ENCODE measurements around the gene FAM131A.

FAM131A gene

DNA sequence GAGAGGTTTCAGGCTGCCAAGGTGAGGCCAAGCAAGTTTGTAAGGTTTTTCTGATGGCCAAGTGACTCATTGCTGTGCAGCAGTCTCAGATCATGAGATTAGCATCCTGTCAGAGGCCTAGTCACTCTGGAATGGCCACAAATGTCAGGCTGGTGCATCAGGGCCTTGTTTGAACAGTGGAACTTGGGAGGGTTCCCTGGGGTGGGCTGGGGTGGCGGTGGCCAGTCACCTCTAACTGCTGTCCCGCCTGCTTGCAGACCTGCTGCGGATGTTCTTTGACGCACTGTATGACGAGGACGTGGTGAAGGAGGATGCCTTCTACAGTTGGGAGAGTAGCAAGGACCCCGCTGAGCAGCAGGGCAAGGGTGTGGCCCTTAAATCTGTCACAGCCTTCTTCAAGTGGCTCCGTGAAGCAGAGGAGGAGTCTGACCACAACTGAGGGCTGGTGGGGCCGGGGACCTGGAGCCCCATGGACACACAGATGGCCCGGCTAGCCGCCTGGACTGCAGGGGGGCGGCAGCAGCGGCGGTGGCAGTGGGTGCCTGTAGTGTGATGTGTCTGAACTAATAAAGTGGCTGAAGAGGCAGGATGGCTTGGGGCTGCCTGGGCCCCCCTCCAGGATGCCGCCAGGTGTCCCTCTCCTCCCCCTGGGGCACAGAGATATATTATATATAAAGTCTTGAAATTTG is 2.8 kb upstream of the FAM131A start (continued):
- TF ChIP-seq, protein P1, sequence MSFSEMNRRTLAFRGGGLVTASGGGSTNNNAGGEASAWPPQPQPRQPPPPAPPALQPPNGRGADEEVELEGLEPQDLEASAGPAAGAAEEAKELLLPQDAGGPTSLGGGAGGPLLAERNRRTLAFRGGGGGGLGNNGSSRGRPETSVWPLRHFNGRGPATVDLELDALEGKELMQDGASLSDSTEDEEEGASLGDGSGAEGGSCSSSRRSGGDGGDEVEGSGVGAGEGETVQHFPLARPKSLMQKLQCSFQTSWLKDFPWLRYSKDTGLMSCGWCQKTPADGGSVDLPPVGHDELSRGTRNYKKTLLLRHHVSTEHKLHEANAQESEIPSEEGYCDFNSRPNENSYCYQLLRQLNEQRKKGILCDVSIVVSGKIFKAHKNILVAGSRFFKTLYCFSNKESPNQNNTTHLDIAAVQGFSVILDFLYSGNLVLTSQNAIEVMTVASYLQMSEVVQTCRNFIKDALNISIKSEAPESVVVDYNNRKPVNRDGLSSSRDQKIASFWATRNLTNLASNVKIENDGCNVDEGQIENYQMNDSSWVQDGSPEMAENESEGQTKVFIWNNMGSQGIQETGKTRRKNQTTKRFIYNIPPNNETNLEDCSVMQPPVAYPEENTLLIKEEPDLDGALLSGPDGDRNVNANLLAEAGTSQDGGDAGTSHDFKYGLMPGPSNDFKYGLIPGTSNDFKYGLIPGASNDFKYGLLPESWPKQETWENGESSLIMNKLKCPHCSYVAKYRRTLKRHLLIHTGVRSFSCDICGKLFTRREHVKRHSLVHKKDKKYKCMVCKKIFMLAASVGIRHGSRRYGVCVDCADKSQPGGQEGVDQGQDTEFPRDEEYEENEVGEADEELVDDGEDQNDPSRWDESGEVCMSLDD (tag by site-specific recombination; IDR thresholded peaks at IDR 0.05): no peak
- TF ChIP-seq ZNF529 (tag by site-specific recombination; IDR thresholded peaks at IDR 0.05; ENCODE audit: insufficient replicate concordance) (no peak), ZNF791 (tag by site-specific recombination; IDR thresholded peaks at IDR 0.05) (no peak), ZNF10 (tag by site-specific recombination; IDR thresholded peaks at IDR 0.05) (0 out of 2 replicates have a peak, but pooled peaks have one; percentile 43), GLIS1 (tag by site-specific recombination; IDR thresholded peaks at IDR 0.05) (peak; percentile 71), REPIN1 (tag by site-specific recombination; IDR thresholded peaks at IDR 0.05; ENCODE audit: low read depth) (no peak), ZNF623 (tag by site-specific recombination; IDR thresholded peaks at IDR 0.05) (no peak), HOXD13 (CRISPR knock-in tag; IDR thresholded peaks at IDR 0.05; ENCODE audit: borderline replicate concordance) (no peak), ZNF266 (tag by site-specific recombination; IDR thresholded peaks at IDR 0.05; ENCODE audit: low read depth) (no peak), SP2 (tag by site-specific recombination; IDR thresholded peaks at IDR 0.05) (peak; percentile 49), ZNF530 (tag by site-specific recombination; IDR thresholded peaks at IDR 0.05; ENCODE audit: low read depth) (no peak), ZFP41 (tag by site-specific recombination; IDR thresholded peaks at IDR 0.05; ENCODE audit: borderline replicate concordance) (no peak), ZNF211 (tag by site-specific recombination; IDR thresholded peaks at IDR 0.05; ENCODE audit: low read depth) (no peak), WT1 (tag by site-specific recombination; IDR thresholded peaks at IDR 0.05) (peak; percentile 66), OVOL3 (tag by site-specific recombination; IDR thresholded peaks at IDR 0.05) (no peak), GLIS2 (tag by site-specific recombination; IDR thresholded peaks at IDR 0.05) (peak; percentile 76), ZNF416 (tag by site-specific recombination; IDR thresholded peaks at IDR 0.05) (no peak), OSR2 (tag by site-specific recombination; IDR thresholded peaks at IDR 0.05) (peak; percentile 48), ZNF654 (tag by site-specific recombination; IDR thresholded peaks at IDR 0.05; ENCODE audit: low read depth) (no peak), ZNF202 (tag by site-specific recombination; IDR thresholded peaks at IDR 0.05; ENCODE audit: borderline replicate concordance) (no peak), ZNF664 (tag by site-specific recombination; IDR thresholded peaks at IDR 0.05) (no peak), ZNF302 (tag by site-specific recombination; IDR thresholded peaks at IDR 0.05; ENCODE audit: low read depth) (no peak), ZNF138 (tag by site-specific recombination; IDR thresholded peaks at IDR 0.05; ENCODE audit: borderline replicate concordance) (no peak), SP7 (tag by site-specific recombination; IDR thresholded peaks at IDR 0.05) (no peak; the same call in none of the 2 replicates), ZNF585B (tag by site-specific recombination; IDR thresholded peaks at IDR 0.05) (no peak), IKZF3 (tag by site-specific recombination; IDR thresholded peaks at IDR 0.05) (no peak), ZNF394 (tag by site-specific recombination; IDR thresholded peaks at IDR 0.05; ENCODE audit: borderline replicate concordance) (peak; percentile 53; the same call in 1 of the 2 replicates), ZNF223 (tag by site-specific recombination; IDR thresholded peaks at IDR 0.05) (0 out of 2 replicates have a peak, but pooled peaks have one; percentile 27), ZNF24 (tag by site-specific recombination; IDR thresholded peaks at IDR 0.05) (no peak), ZNF366 (tag by site-specific recombination; conservative IDR thresholded peaks at IDR 0.05) (no peak), MYNN (tag by site-specific recombination; IDR thresholded peaks at IDR 0.05; ENCODE audit: borderline replicate concordance) (no peak), ZNF544 (tag by site-specific recombination; IDR thresholded peaks at IDR 0.05) (no peak), KLF8 (tag by site-specific recombination; IDR thresholded peaks at IDR 0.05) (peak; percentile 63; the same call in 1 of the 2 replicates), KLF7 (tag by site-specific recombination; IDR thresholded peaks at IDR 0.05; ENCODE audit: borderline replicate concordance) (0 out of 2 replicates have a peak, but pooled peaks have one; percentile 8)
- TF ChIP-seq, protein P2, sequence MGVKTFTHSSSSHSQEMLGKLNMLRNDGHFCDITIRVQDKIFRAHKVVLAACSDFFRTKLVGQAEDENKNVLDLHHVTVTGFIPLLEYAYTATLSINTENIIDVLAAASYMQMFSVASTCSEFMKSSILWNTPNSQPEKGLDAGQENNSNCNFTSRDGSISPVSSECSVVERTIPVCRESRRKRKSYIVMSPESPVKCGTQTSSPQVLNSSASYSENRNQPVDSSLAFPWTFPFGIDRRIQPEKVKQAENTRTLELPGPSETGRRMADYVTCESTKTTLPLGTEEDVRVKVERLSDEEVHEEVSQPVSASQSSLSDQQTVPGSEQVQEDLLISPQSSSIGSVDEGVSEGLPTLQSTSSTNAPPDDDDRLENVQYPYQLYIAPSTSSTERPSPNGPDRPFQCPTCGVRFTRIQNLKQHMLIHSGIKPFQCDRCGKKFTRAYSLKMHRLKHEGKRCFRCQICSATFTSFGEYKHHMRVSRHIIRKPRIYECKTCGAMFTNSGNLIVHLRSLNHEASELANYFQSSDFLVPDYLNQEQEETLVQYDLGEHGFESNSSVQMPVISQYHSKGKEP (tag by site-specific recombination; IDR thresholded peaks at IDR 0.05): no peak
- TF ChIP-seq, protein P3, sequence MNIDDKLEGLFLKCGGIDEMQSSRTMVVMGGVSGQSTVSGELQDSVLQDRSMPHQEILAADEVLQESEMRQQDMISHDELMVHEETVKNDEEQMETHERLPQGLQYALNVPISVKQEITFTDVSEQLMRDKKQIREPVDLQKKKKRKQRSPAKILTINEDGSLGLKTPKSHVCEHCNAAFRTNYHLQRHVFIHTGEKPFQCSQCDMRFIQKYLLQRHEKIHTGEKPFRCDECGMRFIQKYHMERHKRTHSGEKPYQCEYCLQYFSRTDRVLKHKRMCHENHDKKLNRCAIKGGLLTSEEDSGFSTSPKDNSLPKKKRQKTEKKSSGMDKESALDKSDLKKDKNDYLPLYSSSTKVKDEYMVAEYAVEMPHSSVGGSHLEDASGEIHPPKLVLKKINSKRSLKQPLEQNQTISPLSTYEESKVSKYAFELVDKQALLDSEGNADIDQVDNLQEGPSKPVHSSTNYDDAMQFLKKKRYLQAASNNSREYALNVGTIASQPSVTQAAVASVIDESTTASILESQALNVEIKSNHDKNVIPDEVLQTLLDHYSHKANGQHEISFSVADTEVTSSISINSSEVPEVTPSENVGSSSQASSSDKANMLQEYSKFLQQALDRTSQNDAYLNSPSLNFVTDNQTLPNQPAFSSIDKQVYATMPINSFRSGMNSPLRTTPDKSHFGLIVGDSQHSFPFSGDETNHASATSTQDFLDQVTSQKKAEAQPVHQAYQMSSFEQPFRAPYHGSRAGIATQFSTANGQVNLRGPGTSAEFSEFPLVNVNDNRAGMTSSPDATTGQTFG (tag by site-specific recombination; IDR thresholded peaks at IDR 0.05; ENCODE audit: borderline replicate concordance): no peak
